K562 (cell line): ENCODE measurements around the gene KMT2E. TPM values are rescaled to one million over a fixed set of nuclear protein-coding genes. Genes with fewer than 3 reads are reported as not detected.

ENCODE experiments used
- ATF7 ChIP-seq: fragments of 450-650 bp; IDR thresholded peaks from 2 replicates; pipeline ENCODE4 v1.7.1; 2014; ENCODE audit warnings: mild to moderate bottlenecking, moderate library complexity
- CC2D1A ChIP-seq: fragments of 450-650 bp; IDR thresholded peaks from 2 replicates; pipeline ENCODE4 v1.6.1; 2017; ENCODE audit warnings: mild to moderate bottlenecking
- COPS2 ChIP-seq: fragments of 450-650 bp; conservative IDR thresholded peaks from 2 replicates; pipeline ENCODE4 v1.6.1; 2016; ENCODE audit warnings: mild to moderate bottlenecking, moderate library complexity
- KDM1A ChIP-seq, 2 experiments: fragments of 450-650 bp; IDR thresholded peaks; 2 replicates each; pipeline ENCODE4 v1.6.1; 2016; ENCODE audit warnings: mild to moderate bottlenecking in 2 of 2
- KLF13 ChIP-seq: fragments of 450-650 bp; IDR thresholded peaks from 2 replicates; pipeline ENCODE4 v1.6.1; 2016; ENCODE audit warnings: missing genetic modification characterization, low read depth, mild to moderate bottlenecking, missing compliant biosample characterization, moderate library complexity, borderline replicate concordance
- LEF1 ChIP-seq: fragments of 450-650 bp; IDR thresholded peaks from 2 replicates; pipeline ENCODE4 v1.6.1; 2016; ENCODE audit warnings: mild to moderate bottlenecking
- MBD2 ChIP-seq: sonication (generic); IDR thresholded peaks from 2 replicates; pipeline ENCODE4 v1.6.1; 2016; ENCODE audit warnings: low read depth, borderline replicate concordance
- MYC ChIP-seq, 2 experiments: fragments of 250-450 bp in 1 of 2; sonication (Bioruptor Pico) in 1 of 2; IDR thresholded peaks; 2 replicates each; pipeline versions ENCODE4 v1.5.1 to v1.6.1; 2012 to 2021; ENCODE audit warnings: low read depth in 2 of 2, borderline replicate concordance in 1 of 2, improper control_type of control experiment in 1 of 2, low read length in 1 of 2, mild to moderate bottlenecking in 1 of 2, moderate library complexity in 1 of 2
- NEUROD1 ChIP-seq: fragments of 150-350 bp; IDR thresholded peaks from 2 replicates; pipeline ENCODE4 v1.6.1; 2014; ENCODE audit warnings: borderline replicate concordance, low read length, low read depth; ENCODE audit not compliant: partially characterized antibody
- NR2F6 ChIP-seq: fragments of 450-650 bp; formaldehyde crosslinking; IDR thresholded peaks from 2 replicates; pipeline ENCODE4 v1.4.0; 2020; ENCODE audit warnings: mild to moderate bottlenecking
- PCBP1 ChIP-seq: fragments of 200-400 bp; formaldehyde crosslinking; IDR thresholded peaks from 2 replicates; pipeline ENCODE4 v1.6.1; 2018; ENCODE audit warnings: mild to moderate bottlenecking, low read depth, low read length; ENCODE audit not compliant: poor library complexity, severe bottlenecking
- RBFOX2 ChIP-seq: fragments of 200-400 bp; formaldehyde crosslinking; IDR thresholded peaks from 2 replicates; pipeline ENCODE4 v1.6.1; 2017; ENCODE audit warnings: low read depth, mild to moderate bottlenecking, low read length, moderate library complexity
- RBM22 ChIP-seq: fragments of 200-400 bp; formaldehyde crosslinking; IDR thresholded peaks from 2 replicates; pipeline ENCODE4 v1.6.1; 2018; ENCODE audit warnings: low read length, low read depth; ENCODE audit not compliant: poor library complexity, severe bottlenecking
- RBM34 ChIP-seq: fragments of 200-400 bp; formaldehyde crosslinking; IDR thresholded peaks from 2 replicates; pipeline ENCODE4 v1.6.1; 2018; ENCODE audit warnings: low read length, borderline replicate concordance; ENCODE audit not compliant: insufficient read depth
- SREBF1 ChIP-seq: fragments of 150-350 bp; IDR thresholded peaks from 2 replicates; pipeline ENCODE4 v1.6.1; 2014; ENCODE audit warnings: antibody characterized with exemption, low read depth, low read length, borderline replicate concordance
- TRIM25 ChIP-seq: fragments of 450-650 bp; IDR thresholded peaks from 2 replicates; pipeline ENCODE4 v1.7.0; 2016; ENCODE audit warnings: borderline replicate concordance
- XRCC5 ChIP-seq: fragments of 200-400 bp; formaldehyde crosslinking; IDR thresholded peaks from 2 replicates; pipeline ENCODE4 v1.6.1; 2017; ENCODE audit warnings: low read depth, mild to moderate bottlenecking, low read length
- ZKSCAN1 ChIP-seq: fragments of 150-350 bp; IDR thresholded peaks from 2 replicates; pipeline ENCODE4 v1.6.1; 2016; ENCODE audit warnings: low read depth, low read length
- ZNF143 ChIP-seq: sonication (generic); formaldehyde crosslinking; IDR thresholded peaks from 2 replicates; pipeline ENCODE4 v1.9.0; 2022; ENCODE audit warnings: mild to moderate bottlenecking, missing genetic modification reagents
- ZNF717 ChIP-seq: fragments of 250-450 bp; sonication (Bioruptor Pico); IDR thresholded peaks from 2 replicates; pipeline ENCODE4 v1.5.0; 2021
- ZNF740 ChIP-seq, 3 experiments: fragments of 200-800 bp in 1 of 3; sonication (Bioruptor generic) in 1 of 3; sonication (generic) in 1 of 3; formaldehyde crosslinking in 1 of 3; IDR thresholded peaks; 2 replicates each; pipeline versions ENCODE4 v1.6.1 to v1.8.0; 2016 to 2022; ENCODE audit warnings: mild to moderate bottlenecking in 2 of 3, missing compliant biosample characterization in 2 of 3, missing genetic modification characterization in 2 of 3, missing genetic modification reagents in 1 of 3
- ZNF764 ChIP-seq: fragments of 250-450 bp; sonication (Bioruptor Pico); IDR thresholded peaks from 2 replicates; pipeline ENCODE4 v1.4.0; 2020; ENCODE audit warnings: low read depth, mild to moderate bottlenecking, moderate library complexity
- polyA plus RNA-seq, 8 experiments: library from polyadenylated mRNA; depleted of rRNA in 4 of 8; stranded (reverse) in 5 of 8; unstranded in 3 of 8; fragments of >200 nt; fragmentation: Nextera tagmentation in 2 of 8; fragmentation: Illumina TruSeq in 1 of 8; extraction: Ambion mirVana in 2 of 8; extraction: Trizol in 1 of 8; gene quantifications; 2 replicates each; pipeline versions ENCODE4 v1.2.1 to v1.2.3, GENCODE V29; 2011 to 2014; ENCODE audit warnings: inconsistent platforms in 1 of 8, missing spikeins in 1 of 8
- total RNA-seq, 7 experiments: library from RNA; depleted of rRNA in 6 of 7; stranded (reverse); fragments of >200 nt in 6 of 7; fragmentation: Illumina TruSeq in 2 of 7; extraction: Trizol in 2 of 7; gene quantifications; 2 replicates each; pipeline versions ENCODE4 v1.2.1 to v1.2.3, GENCODE V29; 2011 to 2021; ENCODE audit warnings: low replicate concordance in 1 of 7
- TF ChIP-seq, protein P1 (sequence below): fragments of 250-450 bp; sonication (Bioruptor Pico); IDR thresholded peaks from 2 replicates; pipeline ENCODE4 v1.4.0; 2020; ENCODE audit warnings: borderline replicate concordance

Gene KMT2E
- total and polyA plus RNA-seq, 9 of the 15 experiments (the other 6 are each of a cell fraction or from before 2014, with no cell fraction given): 8.9 to 55.3 (median 38.1) TPM

GRCh38 chr7:105013816-105014692 lies at the start of gene KMT2E (continued):
- TF ChIP-seq SREBF1: no peak
- no peak for TF ChIP-seq COPS2
- TF ChIP-seq LEF1: no peak
- peak; percentile 95 for TF ChIP-seq RBFOX2
- TF ChIP-seq ZNF764 (CRISPR knock-in tag): 0 out of 2 replicates have a peak, but pooled peaks have one; percentile 22
- peak; percentile 94 for TF ChIP-seq XRCC5
- no peak for TF ChIP-seq KDM1A (IDR thresholded peaks at IDR 0.05)
- peak; percentile 59; the same call in 1 of the 2 replicates for TF ChIP-seq KLF13 (tag)
- peak; percentile 66 for TF ChIP-seq ATF7
- peak; percentile 42 for TF ChIP-seq PCBP1
- TF ChIP-seq ZNF740 (CRISPR knock-in tag; IDR thresholded peaks at IDR 0.05): peak; percentile 19
- peak in 1 of 2 experiments; percentile 72; a peak in 2 of 4 replicates for TF ChIP-seq ZNF740 (tag; IDR thresholded peaks at IDR 0.05)
- peak; percentile 19; the same call in 1 of the 2 replicates for TF ChIP-seq MBD2
- no peak; the same call in 1 of the 2 replicates for TF ChIP-seq ZKSCAN1
- TF ChIP-seq CC2D1A: 0 out of 2 replicates have a peak, but pooled peaks have one; percentile 42
- TF ChIP-seq, protein P1, sequence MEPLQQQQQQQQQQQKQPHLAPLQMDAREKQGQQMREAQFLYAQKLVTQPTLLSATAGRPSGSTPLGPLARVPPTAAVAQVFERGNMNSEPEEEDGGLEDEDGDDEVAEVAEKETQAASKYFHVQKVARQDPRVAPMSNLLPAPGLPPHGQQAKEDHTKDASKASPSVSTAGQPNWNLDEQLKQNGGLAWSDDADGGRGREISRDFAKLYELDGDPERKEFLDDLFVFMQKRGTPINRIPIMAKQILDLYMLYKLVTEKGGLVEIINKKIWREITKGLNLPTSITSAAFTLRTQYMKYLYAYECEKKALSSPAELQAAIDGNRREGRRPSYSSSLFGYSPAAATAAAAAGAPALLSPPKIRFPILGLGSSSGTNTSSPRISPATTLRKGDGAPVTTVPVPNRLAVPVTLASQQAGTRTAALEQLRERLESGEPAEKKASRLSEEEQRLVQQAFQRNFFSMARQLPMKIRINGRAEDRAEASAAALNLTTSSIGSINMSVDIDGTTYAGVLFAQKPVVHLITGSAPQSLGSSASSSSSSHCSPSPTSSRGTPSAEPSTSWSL (CRISPR knock-in tag): 0 out of 2 replicates have a peak, but pooled peaks have one; percentile 55
- TF ChIP-seq RBM34: no peak
- TF ChIP-seq NR2F6 (CRISPR knock-in tag): peak; percentile 74; the same call in 1 of the 2 replicates
- 0 out of 2 replicates have a peak, but pooled peaks have one; percentile 47 for TF ChIP-seq ZNF143 (CRISPR knock-in tag)
- TF ChIP-seq TRIM25: peak; percentile 92
- peak; percentile 94 for TF ChIP-seq RBM22
- no peak for TF ChIP-seq ZNF717 (CRISPR knock-in tag)
- peak; percentile 10 for TF ChIP-seq NEUROD1
- TF ChIP-seq MYC (IDR thresholded peaks at IDR 0.05; ENCODE audit: low read depth, low read length): peak; percentile 74
- no peak for TF ChIP-seq MYC (CRISPR knock-in tag; IDR thresholded peaks at IDR 0.05; ENCODE audit: borderline replicate concordance, low read depth)
